ENCODE results near the gene KRT8.

Gene KRT8

DNA sequence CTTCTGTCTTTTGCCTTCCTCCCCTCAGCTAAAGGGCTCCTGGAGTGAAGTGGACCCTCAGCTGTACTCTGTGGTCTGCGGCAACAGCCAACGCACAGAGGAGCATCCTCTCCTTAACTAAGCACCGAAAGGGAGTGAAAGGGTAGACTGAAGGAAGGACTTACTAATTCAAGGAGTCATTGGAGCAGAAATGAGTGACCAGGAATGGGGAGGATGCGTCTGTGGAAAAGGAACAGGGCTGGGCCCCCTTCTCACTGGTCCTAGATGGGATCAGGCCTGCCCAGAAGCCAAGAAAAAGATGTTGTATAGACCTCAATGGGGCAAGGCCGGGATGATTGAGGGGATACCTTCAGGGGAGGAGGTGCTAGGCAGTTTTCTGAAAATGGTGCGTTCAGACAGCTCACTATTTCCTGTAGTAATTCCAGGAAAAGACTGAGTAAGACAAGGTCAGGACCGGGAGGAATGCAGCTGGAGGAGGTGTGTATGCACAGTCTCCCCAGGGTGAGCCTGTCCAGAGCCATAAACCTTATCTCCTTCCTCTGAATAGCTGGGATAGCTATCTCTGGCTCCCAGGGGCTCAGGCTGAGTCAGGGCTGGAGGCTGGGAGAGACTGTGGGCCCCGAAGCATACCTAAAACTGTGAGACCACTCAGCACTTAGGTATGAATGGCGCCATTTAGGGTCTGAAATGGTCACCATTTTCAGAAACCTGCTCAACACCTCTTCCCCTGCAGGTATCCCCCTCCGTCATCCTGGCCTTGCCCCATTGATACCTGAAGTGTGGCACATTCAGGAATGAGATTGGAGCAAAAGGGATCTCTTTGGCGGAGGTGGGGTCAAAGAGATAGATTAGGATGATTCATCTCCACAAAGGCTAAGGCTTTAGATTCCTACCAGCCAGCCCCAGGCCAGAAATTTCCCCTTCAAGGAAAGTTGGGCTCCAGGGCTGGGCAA lies 20.2 kb upstream of the KRT8 start:
- TF ChIP-seq ZFX (IDR thresholded peaks at IDR 0.05) = no peak
- TF ChIP-seq CTCF (conservative IDR thresholded peaks at IDR 0.05) = no peak
- no peak overlapping the region for H3K27ac ChIP-seq

DNA sequence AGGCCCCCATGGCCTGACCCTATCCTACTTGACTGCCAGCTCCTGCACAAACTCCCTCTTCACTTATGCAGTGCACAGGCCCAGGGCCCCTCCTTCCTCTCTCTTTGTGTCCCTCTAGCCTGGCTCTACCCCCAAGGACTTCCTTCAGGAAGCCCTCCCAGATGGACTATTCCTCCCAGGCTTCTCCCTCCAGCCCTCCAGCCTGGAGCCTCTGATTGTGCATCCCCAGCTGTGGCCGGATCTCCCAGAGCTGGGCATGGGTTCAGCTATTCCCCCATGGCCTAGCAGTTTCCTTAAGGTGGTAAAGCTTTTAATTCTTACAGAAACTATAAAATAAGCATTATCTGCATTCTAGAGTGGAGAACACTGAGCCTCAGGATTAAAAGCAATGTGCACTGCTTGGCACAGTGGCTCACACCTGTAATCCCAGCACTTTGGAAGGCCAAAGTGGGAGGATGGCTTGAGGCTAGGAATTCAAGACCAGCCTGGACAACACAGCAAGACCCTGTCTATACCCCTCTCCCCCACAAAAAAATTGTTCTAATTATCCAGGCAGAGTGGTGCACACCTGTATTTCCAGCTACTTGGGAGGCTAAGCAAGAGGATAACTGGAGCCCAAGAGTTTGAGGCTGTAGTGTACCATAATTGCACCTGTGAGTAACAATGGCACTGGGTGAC lies 16.8 kb upstream of the KRT8 start:
- no peak for TF ChIP-seq ZFX (IDR thresholded peaks at IDR 0.05)
- no peak overlapping the region for H3K27ac ChIP-seq

DNA sequence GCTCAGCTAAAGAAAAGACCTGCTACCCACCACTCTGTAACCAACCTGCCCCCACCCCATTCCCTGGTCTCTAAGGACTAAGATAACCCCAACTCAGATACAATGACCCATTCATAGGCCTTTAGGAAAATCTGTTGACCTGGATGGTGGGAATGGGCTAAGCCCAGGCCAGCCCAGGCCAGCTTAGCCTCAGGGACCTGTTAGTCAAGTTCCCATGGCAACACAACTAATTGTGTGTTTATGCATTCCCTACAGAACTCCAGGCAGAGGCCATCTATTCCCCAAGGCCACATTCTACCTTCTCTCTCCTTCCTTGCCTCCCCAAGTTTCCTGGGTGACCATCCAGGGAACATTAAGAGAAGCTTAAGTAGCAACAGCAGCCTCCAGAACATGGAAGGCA lies 16.1 kb upstream of the KRT8 start:
- TF ChIP-seq CTCF (conservative IDR thresholded peaks at IDR 0.05) = no peak
- TF ChIP-seq ZFX (IDR thresholded peaks at IDR 0.05) = no peak
- no peak overlapping the region for H3K27ac ChIP-seq

GRCh38 chr12:52918784-52919183 lies 13.9 kb upstream of the KRT8 start:
- TF ChIP-seq ZFX (IDR thresholded peaks at IDR 0.05) (no peak), CTCF (conservative IDR thresholded peaks at IDR 0.05) (no peak)
- no peak overlapping the region for H3K27ac ChIP-seq

DNA sequence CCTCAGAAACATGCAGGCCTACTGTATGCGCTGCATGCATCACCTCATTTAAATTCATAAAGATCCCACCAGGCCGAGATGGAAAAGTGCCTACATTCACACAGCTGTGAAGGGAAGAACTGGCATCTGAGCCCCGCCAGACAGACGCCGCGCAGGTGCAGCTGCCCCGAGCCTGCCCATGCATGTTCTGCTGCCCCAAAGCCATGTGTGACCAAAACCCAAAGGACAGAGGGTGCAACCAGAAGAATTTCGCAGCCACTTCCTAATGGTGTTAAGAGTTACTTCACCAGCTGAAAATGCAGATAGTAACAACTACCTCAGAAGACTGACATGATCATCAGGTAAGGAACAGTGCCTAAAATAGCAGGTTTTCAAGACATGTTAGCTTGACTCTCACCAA lies 13.5 kb upstream of the KRT8 start:
- no peak for TF ChIP-seq ZFX (IDR thresholded peaks at IDR 0.05)
- TF ChIP-seq CTCF (conservative IDR thresholded peaks at IDR 0.05) = no peak
- no peak overlapping the region for H3K27ac ChIP-seq

DNA sequence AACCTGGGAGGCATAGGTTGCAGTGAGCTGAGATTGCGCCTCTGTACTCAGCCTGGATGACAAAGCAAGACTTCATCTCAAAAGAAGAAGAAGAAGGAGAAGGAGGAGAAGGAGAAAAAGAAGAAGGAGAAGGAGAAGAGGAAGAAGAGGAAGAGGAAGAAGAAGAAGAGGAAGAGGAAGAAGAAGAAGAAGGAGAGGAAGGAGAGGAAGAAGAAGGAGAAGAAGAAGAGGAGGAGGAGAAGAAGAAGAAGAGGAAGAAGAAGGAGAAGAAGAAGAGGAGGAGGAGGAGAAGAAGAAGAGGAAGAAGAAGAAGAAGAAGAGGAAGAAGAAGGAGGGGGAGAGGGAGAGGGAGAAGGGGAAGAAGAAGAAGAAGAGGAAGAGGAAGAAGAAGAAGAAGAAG lies 12.9 kb upstream of the KRT8 start:
- no peak for TF ChIP-seq CTCF (conservative IDR thresholded peaks at IDR 0.05)
- no peak for TF ChIP-seq ZFX (IDR thresholded peaks at IDR 0.05)
- H3K27ac ChIP-seq = no peak overlapping the region

DNA sequence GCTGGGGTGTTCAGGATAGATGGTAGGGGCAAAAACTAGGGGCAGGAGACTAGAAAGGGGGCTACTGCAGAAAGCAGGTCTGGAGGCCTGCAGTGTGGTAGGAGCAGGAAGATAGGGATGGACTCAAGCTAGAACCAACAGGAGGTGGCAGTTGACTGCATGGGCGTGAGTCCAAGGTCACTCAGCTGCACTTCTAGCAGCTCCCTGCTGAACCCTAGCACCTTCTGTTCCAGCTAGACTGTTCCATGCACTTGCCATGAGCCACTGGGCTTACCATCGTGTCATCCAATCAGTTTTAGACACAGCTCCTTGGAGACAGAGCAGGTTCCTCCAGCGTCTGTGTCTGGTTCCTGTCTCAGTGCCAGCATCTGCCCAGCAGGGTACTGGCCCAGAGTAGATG lies 11.3 kb upstream of the KRT8 start:
- TF ChIP-seq CTCF (conservative IDR thresholded peaks at IDR 0.05) = no peak
- TF ChIP-seq ZFX (IDR thresholded peaks at IDR 0.05) = no peak
- H3K27ac ChIP-seq = peak overlapping the region; percentile 43
